Measurements from ENCODE around the gene HEATR5B.

The HEATR5B gene

DNA sequence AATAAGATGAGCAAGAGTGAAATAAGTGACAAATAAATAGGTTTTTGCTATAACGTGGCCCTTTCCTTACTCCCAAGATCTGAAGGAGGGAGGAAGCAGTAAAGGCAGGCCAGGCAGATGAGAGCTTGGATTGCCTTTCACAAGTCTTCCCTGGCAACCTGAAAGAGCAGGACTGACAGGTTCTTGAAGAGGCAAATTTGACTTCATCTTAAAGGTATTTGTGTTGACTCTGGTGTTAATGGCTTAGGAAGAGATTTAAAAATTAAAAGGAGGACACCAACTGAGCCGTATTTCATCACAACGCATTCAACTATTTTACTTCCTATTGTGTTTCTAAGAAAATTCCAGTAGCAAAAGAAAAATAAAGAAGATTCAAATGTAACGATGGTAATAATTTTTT is 121.1 kb downstream of the HEATR5B start:
- Histone ChIP-seq H3K27ac (replicated peaks) (no peak overlapping the region), H3K27me3 (ENCODE audit: insufficient read depth, poor library complexity, severe bottlenecking) (no peaks in the 10 kb centered on the region), H3K4me3 (replicated peaks; ENCODE audit: insufficient read depth, low read length) (no peak overlapping the region)
- DNase-seq (ENCODE audit: low read depth in 1 of 2, low spot score in 1 of 2) = no peak
- TF ChIP-seq POLR2AphosphoS5 (IDR thresholded peaks at IDR 0.05; ENCODE audit: low read depth) (no peak), GABPA (IDR thresholded peaks at IDR 0.05; ENCODE audit: low read depth) (no peak), SPI1 (IDR thresholded peaks at IDR 0.05; ENCODE audit: borderline replicate concordance, low read depth) (no peak)
- TF ChIP-seq, protein P1, sequence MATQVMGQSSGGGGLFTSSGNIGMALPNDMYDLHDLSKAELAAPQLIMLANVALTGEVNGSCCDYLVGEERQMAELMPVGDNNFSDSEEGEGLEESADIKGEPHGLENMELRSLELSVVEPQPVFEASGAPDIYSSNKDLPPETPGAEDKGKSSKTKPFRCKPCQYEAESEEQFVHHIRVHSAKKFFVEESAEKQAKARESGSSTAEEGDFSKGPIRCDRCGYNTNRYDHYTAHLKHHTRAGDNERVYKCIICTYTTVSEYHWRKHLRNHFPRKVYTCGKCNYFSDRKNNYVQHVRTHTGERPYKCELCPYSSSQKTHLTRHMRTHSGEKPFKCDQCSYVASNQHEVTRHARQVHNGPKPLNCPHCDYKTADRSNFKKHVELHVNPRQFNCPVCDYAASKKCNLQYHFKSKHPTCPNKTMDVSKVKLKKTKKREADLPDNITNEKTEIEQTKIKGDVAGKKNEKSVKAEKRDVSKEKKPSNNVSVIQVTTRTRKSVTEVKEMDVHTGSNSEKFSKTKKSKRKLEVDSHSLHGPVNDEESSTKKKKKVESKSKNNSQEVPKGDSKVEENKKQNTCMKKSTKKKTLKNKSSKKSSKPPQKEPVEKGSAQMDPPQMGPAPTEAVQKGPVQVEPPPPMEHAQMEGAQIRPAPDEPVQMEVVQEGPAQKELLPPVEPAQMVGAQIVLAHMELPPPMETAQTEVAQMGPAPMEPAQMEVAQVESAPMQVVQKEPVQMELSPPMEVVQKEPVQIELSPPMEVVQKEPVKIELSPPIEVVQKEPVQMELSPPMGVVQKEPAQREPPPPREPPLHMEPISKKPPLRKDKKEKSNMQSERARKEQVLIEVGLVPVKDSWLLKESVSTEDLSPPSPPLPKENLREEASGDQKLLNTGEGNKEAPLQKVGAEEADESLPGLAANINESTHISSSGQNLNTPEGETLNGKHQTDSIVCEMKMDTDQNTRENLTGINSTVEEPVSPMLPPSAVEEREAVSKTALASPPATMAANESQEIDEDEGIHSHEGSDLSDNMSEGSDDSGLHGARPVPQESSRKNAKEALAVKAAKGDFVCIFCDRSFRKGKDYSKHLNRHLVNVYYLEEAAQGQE (IDR thresholded peaks at IDR 0.05; ENCODE audit: insufficient replicate concordance, low read depth) = no peak
- TF ChIP-seq, protein P2, sequence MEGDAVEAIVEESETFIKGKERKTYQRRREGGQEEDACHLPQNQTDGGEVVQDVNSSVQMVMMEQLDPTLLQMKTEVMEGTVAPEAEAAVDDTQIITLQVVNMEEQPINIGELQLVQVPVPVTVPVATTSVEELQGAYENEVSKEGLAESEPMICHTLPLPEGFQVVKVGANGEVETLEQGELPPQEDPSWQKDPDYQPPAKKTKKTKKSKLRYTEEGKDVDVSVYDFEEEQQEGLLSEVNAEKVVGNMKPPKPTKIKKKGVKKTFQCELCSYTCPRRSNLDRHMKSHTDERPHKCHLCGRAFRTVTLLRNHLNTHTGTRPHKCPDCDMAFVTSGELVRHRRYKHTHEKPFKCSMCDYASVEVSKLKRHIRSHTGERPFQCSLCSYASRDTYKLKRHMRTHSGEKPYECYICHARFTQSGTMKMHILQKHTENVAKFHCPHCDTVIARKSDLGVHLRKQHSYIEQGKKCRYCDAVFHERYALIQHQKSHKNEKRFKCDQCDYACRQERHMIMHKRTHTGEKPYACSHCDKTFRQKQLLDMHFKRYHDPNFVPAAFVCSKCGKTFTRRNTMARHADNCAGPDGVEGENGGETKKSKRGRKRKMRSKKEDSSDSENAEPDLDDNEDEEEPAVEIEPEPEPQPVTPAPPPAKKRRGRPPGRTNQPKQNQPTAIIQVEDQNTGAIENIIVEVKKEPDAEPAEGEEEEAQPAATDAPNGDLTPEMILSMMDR (IDR thresholded peaks at IDR 0.05; ENCODE audit: insufficient read depth, low read length) = no peak

DNA sequence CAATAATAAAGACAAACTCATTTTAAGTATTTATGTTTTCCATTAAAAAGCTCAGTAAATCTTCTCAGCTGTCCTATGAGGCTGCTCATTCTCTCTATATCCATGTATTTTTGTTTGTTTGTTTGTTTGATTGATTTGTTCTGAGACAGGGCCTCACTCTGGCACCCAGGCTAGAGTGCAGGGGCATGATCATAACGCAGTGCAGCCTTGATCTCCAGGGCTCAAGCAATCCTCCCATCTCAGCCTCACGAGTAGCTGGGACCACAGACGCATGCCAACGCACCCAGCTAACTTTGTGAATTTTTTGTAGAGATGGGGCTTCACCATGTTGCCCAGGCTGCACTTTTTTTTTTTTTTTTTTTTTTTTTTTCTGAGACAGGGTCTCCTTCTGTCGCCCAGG is 123.4 kb downstream of the HEATR5B start:
- no peak for DNase-seq (ENCODE audit: low read depth in 1 of 2, low spot score in 1 of 2)
- TF ChIP-seq SPI1 (IDR thresholded peaks at IDR 0.05; ENCODE audit: borderline replicate concordance, low read depth) (no peak), GABPA (IDR thresholded peaks at IDR 0.05; ENCODE audit: low read depth) (no peak), POLR2AphosphoS5 (IDR thresholded peaks at IDR 0.05; ENCODE audit: low read depth) (no peak)
- TF ChIP-seq, protein P1 (IDR thresholded peaks at IDR 0.05; ENCODE audit: insufficient replicate concordance, low read depth) = no peak
- TF ChIP-seq, protein P2 (IDR thresholded peaks at IDR 0.05; ENCODE audit: insufficient read depth, low read length) = no peak
- no peak overlapping the region for H3K27ac ChIP-seq (replicated peaks)
- H3K27me3 ChIP-seq (ENCODE audit: insufficient read depth, poor library complexity, severe bottlenecking) = no peaks in the 10 kb centered on the region
- H3K4me3 ChIP-seq (replicated peaks; ENCODE audit: insufficient read depth, low read length) = no peak overlapping the region

DNA sequence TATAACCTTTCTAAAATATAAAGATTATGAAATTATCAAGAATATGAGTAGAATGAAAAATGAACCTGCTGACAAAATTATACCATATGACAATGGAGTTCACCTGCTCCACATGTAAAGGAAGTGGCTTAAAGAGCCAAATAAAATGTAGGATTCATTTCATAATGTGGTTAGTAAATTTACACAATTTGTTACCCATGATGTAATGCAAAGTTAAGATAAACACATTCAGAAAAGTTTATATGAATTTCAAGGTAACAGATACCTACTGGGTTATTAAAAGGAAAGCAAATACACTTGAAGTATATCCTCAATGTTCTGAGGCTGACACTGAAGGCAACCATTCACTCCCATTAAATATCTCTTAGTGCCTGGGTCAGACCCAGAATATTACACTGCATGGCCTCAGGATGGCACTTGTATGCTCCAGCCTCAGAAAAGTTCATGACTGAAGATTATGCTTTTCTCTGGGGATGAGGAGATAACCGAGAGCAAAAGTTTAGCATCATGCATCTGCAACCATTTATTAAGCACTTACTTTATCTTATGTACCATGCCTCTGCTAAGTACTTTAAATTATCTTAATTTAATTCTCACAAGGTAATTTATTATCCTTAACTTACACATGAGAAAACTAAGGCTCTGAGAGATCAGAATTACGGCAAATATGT is 124.0 kb downstream of the HEATR5B start:
- H3K27ac ChIP-seq (replicated peaks) = no peak overlapping the region
- no peak for DNase-seq (ENCODE audit: low read depth in 1 of 2, low spot score in 1 of 2)
- TF ChIP-seq, protein P2 (IDR thresholded peaks at IDR 0.05; ENCODE audit: insufficient read depth, low read length) = no peak
- TF ChIP-seq POLR2AphosphoS5 (IDR thresholded peaks at IDR 0.05; ENCODE audit: low read depth) (no peak), SPI1 (IDR thresholded peaks at IDR 0.05; ENCODE audit: borderline replicate concordance, low read depth) (no peak)
- H3K27me3 ChIP-seq (ENCODE audit: insufficient read depth, poor library complexity, severe bottlenecking) = no peaks in the 10 kb centered on the region
- H3K4me3 ChIP-seq (replicated peaks; ENCODE audit: insufficient read depth, low read length) = no peak overlapping the region
